Activated CD8-positive, alpha-beta memory T cell treated with anti-CD3 and anti-CD28 coated beads for 36 hours (primary cell): ENCODE results near the gene MAN1C1. TPM values are rescaled to one million over a fixed set of nuclear protein-coding genes. Genes with fewer than 3 reads are reported as not detected.

Experiments
- CTCF ChIA-PET: fragments of 350-600 bp; sonication (Branson Sonifier 250); formaldehyde crosslinking; loops from one replicate; lab custom pipeline; 2021; ENCODE audit warnings: antibody characterized with exemption; lab: Charles Lee
- POLR2A ChIA-PET: fragments of 350-600 bp; sonication (Branson Sonifier 250); formaldehyde crosslinking; loops from one replicate; lab custom pipeline; 2021; ENCODE audit warnings: antibody characterized with exemption; lab: Charles Lee
- total RNA-seq, 2 experiments: library from RNA; stranded (reverse); gene quantifications; one replicate each; pipeline ENCODE4 v1.2.3, GENCODE V29; 2021

Gene MAN1C1
- total RNA-seq, 2 experiments from 2014 or later, result 2.1 TPM

- ChIA-PET CTCF (interaction anchor here (0.7 to 1.0 kb wide), 2 partner anchors 12 to 304 kb away, joined by 3 read pairs; partner anchors contain the start of gene MTFR1L), POLR2A (interaction anchor here (0.6 kb wide), 2 partner anchors 163 to 1037 kb away, joined by 4 read pairs; no protein-coding TSS in a partner anchor)
Measured at GRCh38 chr1:25807480-25808390, 191.1 kb downstream of the MAN1C1 start.

- POLR2A ChIA-PET, result interaction anchor here (0.6 kb wide), 1 partner anchor 1038 kb away, joined by 4 read pairs; no protein-coding TSS in a partner anchor
Measured at GRCh38 chr1:25808481-25809244, 192.1 kb downstream of the MAN1C1 start.

DNA sequence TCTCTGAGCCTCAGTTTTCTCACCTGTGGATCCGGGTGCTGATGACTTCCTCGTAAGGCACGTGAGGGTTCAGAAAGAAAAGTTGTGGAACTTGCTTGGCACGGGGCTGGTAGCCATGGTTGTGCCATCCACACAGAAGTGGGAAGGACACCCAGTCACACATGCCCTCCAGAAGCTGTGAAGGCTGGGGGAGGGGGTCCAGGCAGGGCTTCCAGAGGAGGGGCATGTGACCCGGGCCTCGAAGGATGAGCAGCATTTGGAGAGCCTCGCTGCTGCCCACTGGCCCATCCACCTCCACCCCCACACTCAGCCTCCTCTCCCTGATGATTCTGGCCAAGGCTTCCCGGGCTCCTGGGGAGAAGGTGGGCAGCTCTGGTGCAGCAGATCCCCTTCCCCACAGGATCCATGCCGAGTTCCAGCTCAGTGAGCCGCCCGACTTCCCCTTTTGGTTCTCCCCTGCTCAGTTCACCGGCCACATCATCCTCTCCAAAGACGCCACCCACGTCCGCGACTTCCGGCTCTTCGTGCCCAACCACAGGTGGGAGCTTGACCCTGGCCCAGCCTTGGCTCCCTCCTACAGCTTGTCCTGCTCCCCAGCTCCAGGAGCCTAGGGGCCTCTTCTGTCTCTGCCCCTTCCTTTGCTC is 192.8 kb downstream of the MAN1C1 start:
- CTCF ChIA-PET, result interaction anchor here (0.5 to 2.0 kb wide), 5 partner anchors 201 to 305 kb away, joined by 3 to 6 read pairs (median 3); no protein-coding TSS in a partner anchor
- POLR2A ChIA-PET, result no interaction called here

More at GRCh38 chr1:25808481-25809244, 192.1 kb downstream of the MAN1C1 start:
- CTCF ChIA-PET, result interaction anchor here (0.6 to 1.4 kb wide), 4 partner anchors 11 to 305 kb away, joined by 3 read pairs; partner anchors contain the start of gene MTFR1L

DNA sequence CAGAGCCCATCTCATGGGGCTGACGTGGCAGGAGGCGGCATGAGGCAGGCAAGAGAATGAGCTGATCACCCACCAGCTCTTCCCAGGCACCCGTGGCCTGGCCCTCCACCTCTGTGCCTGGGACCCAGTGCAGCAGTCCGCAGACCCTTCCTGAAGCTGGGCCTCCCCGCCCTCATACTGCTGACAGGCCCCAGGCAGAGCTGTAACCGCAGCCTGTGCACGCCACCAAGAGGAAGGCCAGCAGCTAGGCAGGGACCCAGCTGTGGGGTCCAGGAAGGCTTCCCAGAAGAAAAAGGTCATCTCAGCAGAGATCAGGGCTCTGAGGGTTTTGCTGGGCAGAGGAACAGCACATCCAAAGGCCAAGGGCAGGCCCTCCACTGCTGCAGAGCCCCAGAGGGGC is 193.3 kb downstream of the MAN1C1 start:
- POLR2A ChIA-PET, result no interaction called here
- CTCF ChIA-PET, result interaction anchor here (0.5 to 2.0 kb wide), 7 partner anchors 9 to 306 kb away, joined by 3 to 6 read pairs (median 3); no protein-coding TSS in a partner anchor

GRCh38 chr1:25810341-25811299 is 194.0 kb downstream of the MAN1C1 start:
- POLR2A ChIA-PET, result no interaction called here
- CTCF ChIA-PET, result interaction anchor here (0.6 to 2.0 kb wide), 10 partner anchors 8 to 307 kb away, joined by 3 to 6 read pairs (median 3); no protein-coding TSS in a partner anchor

DNA sequence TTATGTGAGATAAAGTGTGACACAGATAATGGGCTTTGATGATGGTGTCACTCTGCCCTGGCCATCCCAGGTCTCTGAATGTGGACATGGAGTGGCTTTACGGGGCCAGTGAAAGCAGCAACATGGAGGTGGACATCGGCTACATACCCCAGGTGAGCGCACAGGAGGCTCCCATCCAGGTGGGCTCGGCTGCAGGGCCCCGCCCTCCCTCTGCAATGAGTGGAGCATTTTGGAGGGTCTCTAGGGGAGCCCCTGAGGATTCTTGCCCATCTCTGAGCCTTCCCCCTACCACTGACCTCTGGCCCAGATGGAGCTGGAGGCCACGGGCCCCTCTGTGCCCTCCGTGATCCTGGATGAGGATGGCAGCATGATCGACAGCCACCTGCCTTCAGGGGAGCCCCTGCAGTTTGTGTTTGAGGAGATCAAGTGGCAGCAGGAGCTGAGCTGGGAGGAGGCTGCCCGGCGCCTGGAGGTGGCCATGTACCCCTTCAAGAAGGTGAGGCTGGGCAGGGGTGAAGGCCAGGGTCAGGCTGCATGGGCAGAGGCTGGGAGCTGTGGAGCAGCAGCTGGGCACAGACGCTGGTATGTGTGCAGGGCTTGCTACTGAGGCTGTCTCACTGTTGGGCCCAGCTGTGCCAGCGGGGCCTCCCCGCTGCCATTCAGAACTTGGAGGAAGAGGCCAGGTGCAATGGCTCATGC is 194.9 kb downstream of the MAN1C1 start:
- ChIA-PET POLR2A (no interaction called here), CTCF (interaction anchor here (0.7 to 2.0 kb wide), 7 partner anchors 9 to 347 kb away, joined by 3 to 6 read pairs (median 3); partner anchors contain the start of gene SELENON)

DNA sequence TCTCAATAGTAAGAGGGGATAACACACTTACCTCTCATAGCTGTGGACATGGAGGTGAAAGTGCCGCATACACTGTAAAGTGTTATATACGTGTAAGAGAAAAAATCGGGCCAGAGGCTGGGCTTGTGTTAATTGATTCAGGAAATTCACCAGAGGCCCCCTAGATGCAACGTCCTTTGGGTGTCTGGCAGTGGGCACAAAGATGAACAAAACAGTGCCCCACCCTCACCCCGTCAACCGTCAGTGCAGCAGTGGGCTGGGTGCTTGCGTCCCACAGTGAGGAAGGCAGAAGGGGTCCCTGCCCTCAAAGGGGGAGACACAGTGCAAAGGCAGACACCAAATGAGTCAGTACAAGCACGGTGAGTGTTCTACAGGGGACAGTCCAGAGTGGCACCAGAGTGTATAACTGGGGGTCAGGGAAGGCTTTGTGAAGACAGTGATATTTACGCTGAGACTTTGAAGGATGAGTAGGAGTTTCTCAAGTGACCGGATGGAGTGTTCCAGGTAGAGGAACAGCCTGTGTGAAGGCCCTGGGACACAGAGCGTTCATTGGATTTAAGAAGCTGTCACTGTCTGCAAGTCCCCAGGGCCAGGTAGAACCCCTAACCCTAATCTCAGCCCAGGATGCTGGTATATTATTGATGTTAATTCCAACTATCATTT is 196.6 kb downstream of the MAN1C1 start:
- ChIA-PET CTCF (interaction anchor here (1.3 to 1.7 kb wide), 3 partner anchors 14 to 241 kb away, joined by 3 to 4 read pairs (median 4); partner anchors contain the start of gene SELENON), POLR2A (no interaction called here)

- CTCF ChIA-PET, result interaction anchor here (1.3 kb wide), 1 partner anchor 120 kb away, joined by 3 read pairs; no protein-coding TSS in a partner anchor
- POLR2A ChIA-PET, result no interaction called here
Measured at GRCh38 chr1:25813734-25814471, 197.3 kb downstream of the MAN1C1 start.

DNA sequence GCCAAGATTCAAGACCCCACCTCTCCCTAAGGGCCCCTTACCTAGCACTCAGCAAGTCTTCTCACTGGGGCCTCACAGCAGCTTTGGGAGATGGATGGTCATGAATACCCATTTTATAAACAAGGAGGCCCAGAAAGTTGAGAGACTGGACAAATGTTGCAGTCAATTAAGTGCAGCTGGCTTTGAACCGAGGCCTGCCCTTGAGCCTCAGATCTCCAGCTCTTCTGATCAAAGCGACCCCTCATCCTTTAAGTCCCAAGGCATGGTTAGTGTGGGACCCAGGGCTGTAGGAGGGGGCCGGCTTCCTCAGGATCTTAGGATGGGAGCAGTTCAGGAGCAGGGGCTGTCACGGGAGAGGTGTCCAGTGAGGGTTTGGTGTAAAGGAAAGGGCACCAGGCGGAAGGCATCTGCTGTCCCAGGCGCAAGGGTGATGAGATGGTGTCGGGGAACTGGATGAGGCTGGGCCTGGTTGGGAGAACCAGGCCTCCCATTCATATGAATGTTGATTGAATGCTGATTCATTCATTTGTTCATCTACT is 198.0 kb downstream of the MAN1C1 start:
- CTCF ChIA-PET, result no interaction called here
- POLR2A ChIA-PET, result no interaction called here

DNA sequence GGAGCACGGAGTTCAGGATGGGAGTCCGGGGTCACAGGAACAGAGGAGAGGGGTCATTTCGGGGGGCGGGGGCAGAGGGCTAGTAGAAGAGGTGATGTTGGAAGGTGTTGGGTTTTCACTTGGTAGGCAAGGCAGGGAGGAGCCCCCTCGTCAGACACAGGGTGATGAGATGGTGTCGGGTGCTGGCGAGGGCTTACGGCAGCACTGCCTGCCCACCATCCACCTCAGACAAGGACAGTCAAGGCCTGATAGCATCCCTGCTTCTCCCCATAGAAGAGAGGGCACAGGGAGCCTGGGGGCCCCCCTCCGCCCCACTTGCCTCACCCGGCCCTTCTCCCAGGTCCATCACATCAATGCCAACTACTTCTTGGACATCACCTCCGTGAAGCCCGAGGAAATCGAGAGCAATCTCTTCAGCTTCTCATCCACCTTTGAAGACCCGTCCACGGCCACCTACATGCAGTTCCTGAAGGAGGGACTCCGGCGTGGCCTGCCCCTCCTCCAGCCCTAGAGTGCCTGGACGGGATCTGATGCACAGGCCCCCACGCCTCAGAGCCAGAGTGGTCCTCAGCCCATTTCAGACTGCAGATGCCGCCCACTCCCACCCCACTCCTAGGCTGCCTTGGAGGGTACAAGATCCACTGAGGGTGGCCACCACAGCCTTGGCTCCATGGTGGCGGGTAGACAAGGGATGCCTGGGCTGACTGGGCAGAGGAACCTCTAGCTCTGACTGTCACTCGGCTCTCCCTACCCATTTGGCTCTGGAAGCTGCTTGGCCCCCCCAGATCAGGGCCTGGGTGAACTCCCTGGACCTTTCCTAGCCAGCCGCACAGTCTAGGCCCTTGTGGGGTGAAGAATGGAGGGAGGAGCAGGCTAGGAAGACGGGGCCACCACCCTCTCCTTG is 198.9 kb downstream of the MAN1C1 start:
- POLR2A ChIA-PET, result no interaction called here
- CTCF ChIA-PET, result no interaction called here

DNA sequence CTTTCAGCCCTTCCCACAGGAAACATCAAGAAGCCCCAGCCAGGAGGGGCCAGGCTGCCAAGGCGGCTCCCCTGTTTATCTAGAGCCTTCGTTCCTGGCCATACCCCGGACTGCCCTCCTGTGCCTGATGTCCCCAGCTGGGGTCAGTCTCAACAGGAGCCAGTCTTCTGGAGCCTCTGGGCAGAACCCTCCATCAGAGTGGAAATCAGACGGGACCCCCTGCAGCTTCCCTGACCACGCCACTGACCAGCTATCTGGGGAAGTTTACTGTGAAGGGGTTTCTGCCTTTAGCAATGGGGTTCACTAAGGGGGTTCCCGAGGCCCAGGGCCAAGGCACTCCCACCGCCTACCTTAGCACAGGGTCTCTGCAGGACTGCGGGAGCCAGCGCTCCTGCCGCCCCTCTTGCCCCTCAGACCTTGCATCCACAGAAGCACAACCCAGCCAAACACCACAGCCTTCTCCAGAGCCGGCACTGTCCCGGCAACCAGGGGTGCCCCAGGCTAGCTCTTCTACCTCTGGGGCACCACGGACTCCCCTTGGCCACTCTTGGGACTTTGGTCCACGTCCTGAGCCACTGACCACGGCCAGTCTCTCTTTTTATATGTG is 199.6 kb downstream of the MAN1C1 start:
- ChIA-PET POLR2A (no interaction called here), CTCF (no interaction called here)

- POLR2A ChIA-PET, result no interaction called here
- CTCF ChIA-PET, result no interaction called here
Measured at GRCh38 chr1:25817840-25818501, 201.4 kb downstream of the MAN1C1 start.

DNA sequence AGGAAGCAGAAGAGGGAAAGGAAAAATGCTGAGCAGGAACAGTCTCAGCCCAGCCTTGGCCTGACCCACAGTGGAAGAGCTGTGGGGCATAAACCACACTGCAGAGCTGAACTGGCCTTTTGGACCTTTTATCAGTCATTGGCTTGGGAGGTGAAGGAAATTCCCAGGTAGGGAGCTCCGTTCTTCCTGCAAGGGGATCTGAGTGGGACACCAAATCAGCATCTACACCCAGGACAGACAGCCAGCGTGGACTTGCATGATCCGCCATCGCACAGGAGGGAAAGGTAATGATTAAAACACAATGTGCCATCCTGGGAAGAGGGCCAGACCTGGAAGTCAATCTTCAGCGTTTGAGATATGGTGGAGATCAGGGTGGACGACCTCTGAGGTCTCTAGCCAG is 202.0 kb downstream of the MAN1C1 start:
- POLR2A ChIA-PET, result no interaction called here
- CTCF ChIA-PET, result no interaction called here
